AG09319 (cell line): ENCODE data around the gene CORT.

Source experiments
- DNase-seq: peaks from one replicate; pipeline ENCODE4 v3.0.0-alpha.2; 2010; ENCODE audit warnings: low read depth; ENCODE audit errors: extremely low read depth
- CTCF ChIP-seq: IDR thresholded peaks from 2 replicates; pipeline ENCODE4 v1.5.1; 2011; ENCODE audit warnings: low read depth, mild to moderate bottlenecking, inconsistent platforms, low read length, moderate library complexity

Gene CORT

GRCh38 chr1:10431070-10431730 is 18.6 kb upstream of the CORT start:
- no peak for TF ChIP-seq CTCF
- DNase-seq: no peak

GRCh38 chr1:10432910-10433700 is 16.7 kb upstream of the CORT start:
- no peak for DNase-seq
- no peak for TF ChIP-seq CTCF

GRCh38 chr1:10433790-10434189 is 16.0 kb upstream of the CORT start:
- TF ChIP-seq CTCF: no peak
- no peak for DNase-seq

- no peak for DNase-seq
- no peak for TF ChIP-seq CTCF
Observed at GRCh38 chr1:10434590-10434989, 15.2 kb upstream of the CORT start.

DNA sequence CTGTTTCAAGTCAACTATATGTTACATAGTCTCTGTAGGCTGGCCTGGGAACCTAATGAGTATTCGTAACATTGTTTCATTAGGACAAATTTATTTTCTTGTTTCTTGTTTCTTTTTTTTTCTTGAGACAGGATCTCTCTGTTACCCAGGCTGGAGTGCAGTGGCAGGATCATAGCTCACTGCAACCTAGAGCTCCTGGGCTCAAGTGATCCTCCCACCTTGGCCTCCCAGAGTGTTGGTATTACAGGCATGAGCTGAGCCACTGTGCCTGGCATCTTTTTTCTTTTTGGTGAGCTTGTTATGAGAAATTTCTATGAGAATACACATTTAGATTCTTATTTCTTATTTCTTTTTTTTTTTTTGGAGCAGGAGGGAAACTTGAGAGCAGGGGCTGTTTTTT is 12.8 kb upstream of the CORT start:
- no peak for DNase-seq
- TF ChIP-seq CTCF: no peak

GRCh38 chr1:10438677-10439163 is 11.1 kb upstream of the CORT start:
- no peak for DNase-seq
- no peak for TF ChIP-seq CTCF

GRCh38 chr1:10440305-10440704 is 9.5 kb upstream of the CORT start:
- TF ChIP-seq CTCF: no peak
- no peak for DNase-seq
